ENCODE results near the gene SLC26A2.
"Not testable (repeated sequence)": the region's sequence is repeated elsewhere in the genome, so short reads cannot be mapped to it uniquely, and the experiment has no call there.

SLC26A2 gene

DNA sequence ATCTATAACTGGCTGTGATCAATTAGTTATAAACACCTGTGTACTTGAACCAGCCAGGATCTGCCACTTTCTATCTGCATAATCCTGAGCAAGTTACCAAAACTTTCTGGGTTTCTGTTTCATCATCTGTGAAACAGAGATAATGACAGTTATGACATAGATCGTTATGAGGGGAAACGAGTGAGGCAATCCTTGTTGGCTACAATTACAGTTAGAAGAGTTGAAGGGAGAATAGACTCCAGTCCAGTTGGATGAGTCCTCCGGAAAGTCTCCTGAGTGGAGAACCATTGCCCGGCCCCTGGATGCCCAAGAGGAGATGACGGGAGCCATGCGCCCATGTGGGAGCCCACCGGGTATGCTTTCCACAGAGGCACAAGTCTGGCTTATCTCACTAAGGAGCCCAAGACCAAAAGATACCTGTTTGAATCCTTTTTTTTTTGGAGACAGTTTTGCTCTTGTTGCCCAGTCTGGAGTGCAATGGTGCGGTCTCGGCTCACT lies 20.4 kb upstream of the SLC26A2 start:
- H3K36me3 ChIP-seq (ENCODE audit: control insufficient read depth, insufficient read depth, low read length): no peaks in the 10 kb centered on the region
- H3K4me1 ChIP-seq (ENCODE audit: control insufficient read depth, insufficient read depth, low read length): peaks cover 4% of the 10 kb centered on the region
- no peaks in the 10 kb centered on the region for H3K9me3 ChIP-seq (ENCODE audit: control insufficient read depth, low read length)
- H3K4me3 ChIP-seq (ENCODE audit: low read length): no peak overlapping the region
- no peak overlapping the region for H3K9ac ChIP-seq (ENCODE audit: low read length)
- no peaks in the 10 kb centered on the region for H3K27me3 ChIP-seq (ENCODE audit: control insufficient read depth, insufficient read depth, low read length)

DNA sequence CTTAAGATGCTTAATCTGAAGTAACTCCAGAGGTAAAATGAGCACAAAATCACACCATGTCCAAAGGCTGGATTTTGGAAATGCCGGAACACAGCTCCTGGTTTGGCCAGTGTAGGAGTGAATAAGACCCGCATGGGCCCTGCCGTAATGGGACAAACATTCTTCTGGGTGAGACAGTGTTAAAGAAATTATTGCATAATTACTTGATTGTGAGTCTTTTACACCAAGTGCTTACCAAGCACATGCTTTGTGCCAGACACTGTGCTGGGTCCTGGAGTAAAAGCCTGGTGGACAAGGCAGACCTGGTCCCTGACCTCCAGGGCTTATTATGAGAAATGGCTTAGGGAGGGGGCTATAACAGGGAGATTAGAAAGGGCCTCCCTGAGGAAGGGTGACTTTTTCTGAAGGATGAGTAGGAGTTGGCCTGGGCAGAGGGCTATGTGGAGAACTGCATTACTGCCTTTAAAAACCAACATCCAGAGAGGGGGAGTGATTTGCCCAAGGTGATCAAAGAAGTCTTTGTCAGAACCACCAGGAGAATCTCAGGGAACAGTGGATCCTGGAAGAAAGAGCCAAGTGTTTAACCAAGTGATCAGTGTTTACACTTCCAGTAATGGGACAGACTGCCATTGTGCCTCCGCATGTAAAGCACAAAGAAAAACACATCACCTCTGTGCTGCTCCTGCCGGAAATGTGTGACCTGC lies 19.5 kb upstream of the SLC26A2 start:
- Histone ChIP-seq H3K27me3 (ENCODE audit: control insufficient read depth, insufficient read depth, low read length) (no peaks in the 10 kb centered on the region), H3K4me1 (ENCODE audit: control insufficient read depth, insufficient read depth, low read length) (peaks cover 4% of the 10 kb centered on the region), H3K36me3 (ENCODE audit: control insufficient read depth, insufficient read depth, low read length) (no peaks in the 10 kb centered on the region), H3K9me3 (ENCODE audit: control insufficient read depth, low read length) (no peaks in the 10 kb centered on the region), H3K9ac (ENCODE audit: low read length) (no peak overlapping the region), H3K4me3 (ENCODE audit: low read length) (no peak overlapping the region)

GRCh38 chr5:149941795-149942194 lies 18.8 kb upstream of the SLC26A2 start:
- no peaks in the 10 kb centered on the region for H3K36me3 ChIP-seq (ENCODE audit: control insufficient read depth, insufficient read depth, low read length)
- H3K4me1 ChIP-seq (ENCODE audit: control insufficient read depth, insufficient read depth, low read length): peaks cover 4% of the 10 kb centered on the region
- no peak overlapping the region for H3K9ac ChIP-seq (ENCODE audit: low read length)
- no peak overlapping the region for H3K4me3 ChIP-seq (ENCODE audit: low read length)
- H3K27me3 ChIP-seq (ENCODE audit: control insufficient read depth, insufficient read depth, low read length): no peaks in the 10 kb centered on the region
- no peaks in the 10 kb centered on the region for H3K9me3 ChIP-seq (ENCODE audit: control insufficient read depth, low read length)

GRCh38 chr5:149942199-149942598 lies 18.4 kb upstream of the SLC26A2 start:
- no peaks in the 10 kb centered on the region for H3K27me3 ChIP-seq (ENCODE audit: control insufficient read depth, insufficient read depth, low read length)
- no peak overlapping the region for H3K9ac ChIP-seq (ENCODE audit: low read length)
- no peaks in the 10 kb centered on the region for H3K9me3 ChIP-seq (ENCODE audit: control insufficient read depth, low read length)
- peaks cover 4% of the 10 kb centered on the region for H3K4me1 ChIP-seq (ENCODE audit: control insufficient read depth, insufficient read depth, low read length)
- H3K36me3 ChIP-seq (ENCODE audit: control insufficient read depth, insufficient read depth, low read length): no peaks in the 10 kb centered on the region
- no peak overlapping the region for H3K4me3 ChIP-seq (ENCODE audit: low read length)

DNA sequence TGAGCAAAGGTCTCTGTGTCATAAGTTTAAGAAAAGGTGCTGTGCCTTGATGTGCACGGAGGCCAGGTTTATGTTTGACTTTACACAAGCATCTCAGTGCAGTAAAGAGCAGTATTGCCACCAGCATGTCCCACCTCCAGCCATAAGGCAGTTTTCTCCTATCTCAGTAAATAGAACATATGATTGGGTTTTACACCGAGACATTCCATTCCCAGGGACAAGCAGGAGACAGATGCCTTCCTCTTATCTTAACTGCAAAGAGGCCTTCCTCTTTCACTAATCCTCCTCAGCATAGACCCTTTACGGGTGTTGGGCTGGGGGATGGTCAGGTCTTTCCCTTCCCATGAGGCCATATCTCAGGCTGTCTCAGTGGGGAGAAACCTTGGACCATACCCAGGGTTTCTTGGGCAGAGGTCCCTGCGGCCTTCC lies 17.8 kb upstream of the SLC26A2 start:
- not testable (repeated sequence) for H3K27me3 ChIP-seq (ENCODE audit: control insufficient read depth, insufficient read depth, low read length); H3K36me3 ChIP-seq (ENCODE audit: control insufficient read depth, insufficient read depth, low read length); H3K4me3 ChIP-seq (ENCODE audit: low read length); H3K9ac ChIP-seq (ENCODE audit: low read length); H3K9me3 ChIP-seq (ENCODE audit: control insufficient read depth, low read length); H3K4me1 ChIP-seq (ENCODE audit: control insufficient read depth, insufficient read depth, low read length)

DNA sequence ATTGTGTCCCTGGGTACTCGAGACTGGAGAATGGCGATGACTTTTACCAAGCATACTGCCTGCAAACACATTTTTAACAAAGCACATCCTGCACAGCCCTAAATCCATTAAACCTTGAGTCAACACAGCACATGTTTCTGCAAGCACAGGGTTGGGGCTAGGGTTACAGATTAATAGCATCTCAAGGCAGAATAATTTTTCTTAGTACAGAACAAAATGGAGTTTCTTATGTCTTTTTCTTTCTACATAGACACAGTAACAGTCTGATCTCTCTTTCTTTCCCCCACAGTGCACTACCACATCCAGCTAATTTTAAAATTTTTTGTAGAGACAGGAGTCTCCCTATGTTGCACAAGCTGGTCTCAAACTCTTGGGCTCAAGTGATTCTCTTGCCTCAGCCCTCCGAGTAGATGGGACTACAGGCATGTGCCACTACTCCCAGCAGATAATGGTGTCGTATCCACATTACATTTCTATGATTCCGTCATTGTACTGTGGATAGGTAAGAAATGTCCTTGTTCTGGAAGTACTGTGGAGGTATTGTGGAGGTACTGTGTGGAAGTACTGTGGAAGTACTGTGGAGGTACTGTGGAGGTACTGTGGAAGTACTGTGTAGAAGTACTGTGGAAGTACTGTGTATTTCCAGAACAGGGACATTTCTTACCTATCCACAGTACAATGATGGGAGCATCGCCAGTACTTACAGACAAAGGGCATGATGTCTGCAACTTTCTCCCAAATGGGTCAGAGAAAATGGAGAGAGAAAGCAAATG lies 17.2 kb upstream of the SLC26A2 start:
- not testable (repeated sequence) for H3K9me3 ChIP-seq (ENCODE audit: control insufficient read depth, low read length); H3K9ac ChIP-seq (ENCODE audit: low read length); H3K27me3 ChIP-seq (ENCODE audit: control insufficient read depth, insufficient read depth, low read length); H3K4me1 ChIP-seq (ENCODE audit: control insufficient read depth, insufficient read depth, low read length); H3K36me3 ChIP-seq (ENCODE audit: control insufficient read depth, insufficient read depth, low read length); H3K4me3 ChIP-seq (ENCODE audit: low read length)

DNA sequence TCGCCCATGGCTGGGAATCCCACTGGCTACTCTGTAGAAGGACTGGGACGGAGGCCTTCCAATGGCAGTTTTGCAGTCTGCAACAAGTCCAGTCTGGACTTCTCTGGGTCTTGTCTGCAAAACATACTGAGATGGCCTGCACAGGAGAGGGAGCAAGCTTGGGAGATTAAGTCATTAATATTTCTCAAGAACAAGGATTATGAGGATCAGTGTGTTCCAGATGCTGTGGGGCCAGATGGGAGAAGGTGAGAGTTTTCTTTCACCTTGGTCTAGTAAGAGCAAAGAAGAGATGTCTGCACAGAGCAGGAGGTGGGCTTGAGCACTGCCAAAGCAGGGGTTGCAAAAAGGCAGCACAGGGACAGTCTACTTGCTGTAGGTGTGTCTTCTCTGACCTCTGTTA lies 15.9 kb upstream of the SLC26A2 start, which contains the start of gene PDE6A:
Gene PDE6A, minus strand, starts transcription at position 128 of the 400 bp plus-strand sequence. Its CDS starts 120 bp downstream, at position 8.
- Histone ChIP-seq H3K9me3 (ENCODE audit: control insufficient read depth, low read length) (no peaks in the 10 kb centered on the region), H3K27me3 (ENCODE audit: control insufficient read depth, insufficient read depth, low read length) (no peaks in the 10 kb centered on the region), H3K4me1 (ENCODE audit: control insufficient read depth, insufficient read depth, low read length) (peaks cover 4% of the 10 kb centered on the region), H3K36me3 (ENCODE audit: control insufficient read depth, insufficient read depth, low read length) (no peaks in the 10 kb centered on the region), H3K9ac (ENCODE audit: low read length) (no peak within 1 kb of the TSS), H3K4me3 (ENCODE audit: low read length) (no peak within 1 kb of the TSS)

GRCh38 chr5:149946118-149946517 lies 14.4 kb upstream of the SLC26A2 start:
- Histone ChIP-seq H3K27me3 (ENCODE audit: control insufficient read depth, insufficient read depth, low read length) (no peaks in the 10 kb centered on the region), H3K36me3 (ENCODE audit: control insufficient read depth, insufficient read depth, low read length) (no peaks in the 10 kb centered on the region), H3K4me1 (ENCODE audit: control insufficient read depth, insufficient read depth, low read length) (peaks cover under 1% of the 10 kb centered on the region), H3K9me3 (ENCODE audit: control insufficient read depth, low read length) (no peaks in the 10 kb centered on the region), H3K9ac (ENCODE audit: low read length) (no peak overlapping the region), H3K4me3 (ENCODE audit: low read length) (no peak overlapping the region)

DNA sequence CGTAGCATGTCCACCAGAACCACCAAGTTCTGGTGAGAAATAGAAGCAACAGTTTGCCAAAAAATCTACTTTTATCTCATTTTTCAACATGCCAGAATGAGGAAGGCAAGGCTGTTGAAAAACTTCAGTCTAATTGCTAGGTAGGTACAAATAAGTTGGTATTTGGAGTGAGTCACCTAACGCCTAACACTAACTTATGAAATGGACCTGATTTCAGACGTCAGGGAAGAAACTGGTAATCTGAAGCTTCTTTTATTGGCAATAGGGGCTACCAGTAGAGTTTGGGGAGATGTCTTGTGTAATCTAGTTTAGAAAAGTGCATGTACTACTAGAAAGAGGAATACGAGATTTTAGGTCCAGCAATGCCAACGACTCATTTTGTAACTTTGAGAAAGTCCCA lies 11.6 kb upstream of the SLC26A2 start:
- Histone ChIP-seq H3K27me3 (ENCODE audit: control insufficient read depth, insufficient read depth, low read length) (no peaks in the 10 kb centered on the region), H3K4me3 (ENCODE audit: low read length) (no peak overlapping the region), H3K9ac (ENCODE audit: low read length) (no peak overlapping the region), H3K9me3 (ENCODE audit: control insufficient read depth, low read length) (no peaks in the 10 kb centered on the region), H3K36me3 (ENCODE audit: control insufficient read depth, insufficient read depth, low read length) (no peaks in the 10 kb centered on the region), H3K4me1 (ENCODE audit: control insufficient read depth, insufficient read depth, low read length) (no peaks in the 10 kb centered on the region)

- no peak overlapping the region for H3K4me3 ChIP-seq (ENCODE audit: low read length)
- H3K9ac ChIP-seq (ENCODE audit: low read length): no peak overlapping the region
- H3K36me3 ChIP-seq (ENCODE audit: control insufficient read depth, insufficient read depth, low read length): no peaks in the 10 kb centered on the region
- H3K4me1 ChIP-seq (ENCODE audit: control insufficient read depth, insufficient read depth, low read length): no peaks in the 10 kb centered on the region
- H3K9me3 ChIP-seq (ENCODE audit: control insufficient read depth, low read length): no peaks in the 10 kb centered on the region
- H3K27me3 ChIP-seq (ENCODE audit: control insufficient read depth, insufficient read depth, low read length): no peaks in the 10 kb centered on the region
Measured at GRCh38 chr5:149951138-149951749, 9.3 kb upstream of the SLC26A2 start.

DNA sequence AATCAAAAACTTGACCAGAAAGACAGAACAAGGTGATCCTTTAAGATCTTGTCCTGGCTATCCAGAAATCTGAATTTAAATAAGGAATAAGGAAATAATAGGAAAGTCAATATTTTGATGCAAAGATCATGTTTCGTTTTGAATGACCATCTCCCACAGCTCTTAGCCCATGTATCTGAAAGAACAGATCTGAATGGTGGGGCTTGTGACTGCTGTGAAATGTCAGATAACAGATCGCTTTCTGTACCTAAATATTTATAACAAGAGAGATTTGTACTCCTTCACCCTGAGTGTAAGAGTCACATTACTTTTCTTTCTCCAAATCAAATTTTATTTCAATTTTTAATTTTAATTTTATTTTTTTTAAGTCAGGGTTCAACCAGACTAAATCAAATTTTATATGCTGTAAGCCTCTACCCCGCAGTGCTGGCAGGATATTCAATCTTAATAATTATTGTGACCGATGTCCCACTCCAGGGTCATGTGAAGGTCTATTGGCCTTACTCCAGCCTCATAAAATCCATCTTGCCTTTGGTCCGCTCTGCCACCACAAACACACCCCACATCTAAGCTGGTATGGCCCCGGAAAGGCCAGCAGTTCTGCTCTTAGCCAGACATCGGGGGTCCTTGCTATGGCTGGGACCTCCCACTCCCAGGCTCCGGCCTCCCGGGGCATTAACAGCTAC lies 7.0 kb upstream of the SLC26A2 start:
- no peaks in the 10 kb centered on the region for H3K9me3 ChIP-seq (ENCODE audit: control insufficient read depth, low read length)
- no peak overlapping the region for H3K4me3 ChIP-seq (ENCODE audit: low read length)
- H3K27me3 ChIP-seq (ENCODE audit: control insufficient read depth, insufficient read depth, low read length): no peaks in the 10 kb centered on the region
- H3K9ac ChIP-seq (ENCODE audit: low read length): no peak overlapping the region
- no peaks in the 10 kb centered on the region for H3K36me3 ChIP-seq (ENCODE audit: control insufficient read depth, insufficient read depth, low read length)
- H3K4me1 ChIP-seq (ENCODE audit: control insufficient read depth, insufficient read depth, low read length): no peaks in the 10 kb centered on the region

Data from mucosa of stomach (tissue), 1 donor.